Kasumi-1 (cell line): Measurements from ENCODE around the gene BTBD9.

Experiments used
- DNase-seq, 2 experiments: peaks; one replicate each; lab custom pipeline; 2025; lab: John Stamatoyannopoulos, UW

BTBD9 gene

DNA sequence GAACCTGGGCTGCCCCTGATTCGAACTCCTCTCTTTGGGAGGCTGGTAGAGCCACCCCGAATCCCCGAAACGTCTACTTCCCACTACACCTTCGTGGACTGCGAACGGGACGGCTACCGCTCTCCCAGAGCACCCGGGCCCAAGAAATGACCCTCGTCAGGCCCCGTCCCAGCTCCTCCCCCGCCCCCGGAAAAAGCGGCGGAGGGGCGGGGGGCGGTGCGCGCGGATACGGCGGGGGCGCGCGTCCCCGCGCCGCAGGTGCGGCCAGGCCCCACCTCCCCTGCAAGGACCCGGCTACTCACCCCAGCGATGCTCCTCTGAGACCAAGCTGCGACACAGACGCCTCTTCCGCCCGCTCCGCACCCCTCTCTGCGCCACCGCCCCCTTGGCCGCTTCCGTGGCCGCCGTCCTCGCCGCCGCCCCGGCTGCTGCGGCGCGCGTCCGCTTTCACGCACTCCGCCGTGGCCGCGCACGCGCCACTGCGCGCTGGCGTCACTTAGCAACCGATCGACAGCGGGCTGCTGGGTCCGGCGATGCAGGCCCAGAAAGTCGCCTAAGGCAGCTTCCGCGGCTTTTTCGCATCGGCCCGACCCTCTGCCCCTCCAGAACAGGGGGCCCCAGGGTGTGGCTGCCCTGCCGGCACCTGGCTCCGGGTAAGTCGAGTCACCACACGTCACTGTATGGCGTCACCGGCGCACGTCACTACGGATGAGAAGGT, at the start of gene BTBD9:
TSS of gene BTBD9 (minus strand) at position 432 of the 718 bp plus-strand sequence.
- peak; percentile 51 to 53 for DNase-seq

DNA sequence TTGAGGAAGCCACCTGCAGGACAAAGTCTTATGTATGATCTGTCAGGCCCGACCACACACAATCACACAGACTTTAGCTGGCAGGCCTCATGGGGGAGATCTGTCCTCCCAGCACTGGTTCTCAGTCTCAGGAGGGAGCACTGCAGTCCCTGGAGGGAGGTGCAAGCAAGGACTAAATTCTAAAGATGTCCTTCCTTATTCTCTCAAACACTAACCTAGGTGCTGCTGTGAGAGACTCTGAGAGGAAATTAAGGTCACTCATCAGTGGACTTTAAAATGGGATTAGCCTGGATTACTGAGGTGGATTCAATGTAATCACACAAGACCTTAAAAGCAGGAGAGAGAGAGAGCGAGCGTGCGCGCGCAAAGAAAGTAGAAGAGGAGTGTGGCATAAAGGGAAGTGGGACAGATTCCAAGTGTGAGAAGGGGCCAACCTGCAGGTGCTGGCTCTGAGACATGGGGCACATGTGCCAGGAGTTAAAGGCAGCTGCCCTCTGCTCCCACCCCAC, 48.9 kb upstream of the BTBD9 start:
- DNase-seq = no peak

DNA sequence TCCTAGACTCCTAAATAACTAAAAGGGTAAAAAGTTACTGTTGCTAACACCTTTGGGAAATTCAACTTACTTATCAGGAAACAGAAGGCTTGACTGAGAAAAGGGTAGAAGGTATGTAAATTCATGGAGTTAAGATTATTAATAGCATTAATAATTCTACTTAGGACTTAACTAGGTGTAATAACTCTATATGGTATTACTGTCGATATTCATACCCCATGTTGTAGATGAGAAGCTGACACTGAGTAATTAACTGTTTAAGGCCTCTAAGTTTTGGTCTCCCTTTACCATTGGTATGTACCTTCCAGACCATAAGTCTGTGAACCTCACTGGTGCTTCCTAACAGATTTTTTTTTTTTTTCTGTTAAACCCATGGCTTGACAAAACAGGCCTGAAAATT, 47.8 kb upstream of the BTBD9 start:
- DNase-seq = no peak

DNA sequence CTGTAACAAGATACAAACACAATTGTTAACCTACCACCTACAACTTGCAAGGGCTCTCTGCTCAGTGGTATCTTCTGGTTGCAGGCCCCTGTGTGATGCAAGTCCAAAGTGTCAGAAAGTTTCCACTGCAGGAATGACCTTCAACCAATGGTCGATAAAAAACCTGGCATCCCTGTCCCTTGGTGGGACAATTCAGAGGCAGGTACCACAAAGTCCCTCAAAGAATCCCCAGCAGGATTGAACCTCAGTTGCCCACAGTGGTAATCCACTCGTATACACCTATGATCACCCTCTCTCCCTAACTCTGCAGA, 47.3 kb upstream of the BTBD9 start:
- no peak for DNase-seq

DNA sequence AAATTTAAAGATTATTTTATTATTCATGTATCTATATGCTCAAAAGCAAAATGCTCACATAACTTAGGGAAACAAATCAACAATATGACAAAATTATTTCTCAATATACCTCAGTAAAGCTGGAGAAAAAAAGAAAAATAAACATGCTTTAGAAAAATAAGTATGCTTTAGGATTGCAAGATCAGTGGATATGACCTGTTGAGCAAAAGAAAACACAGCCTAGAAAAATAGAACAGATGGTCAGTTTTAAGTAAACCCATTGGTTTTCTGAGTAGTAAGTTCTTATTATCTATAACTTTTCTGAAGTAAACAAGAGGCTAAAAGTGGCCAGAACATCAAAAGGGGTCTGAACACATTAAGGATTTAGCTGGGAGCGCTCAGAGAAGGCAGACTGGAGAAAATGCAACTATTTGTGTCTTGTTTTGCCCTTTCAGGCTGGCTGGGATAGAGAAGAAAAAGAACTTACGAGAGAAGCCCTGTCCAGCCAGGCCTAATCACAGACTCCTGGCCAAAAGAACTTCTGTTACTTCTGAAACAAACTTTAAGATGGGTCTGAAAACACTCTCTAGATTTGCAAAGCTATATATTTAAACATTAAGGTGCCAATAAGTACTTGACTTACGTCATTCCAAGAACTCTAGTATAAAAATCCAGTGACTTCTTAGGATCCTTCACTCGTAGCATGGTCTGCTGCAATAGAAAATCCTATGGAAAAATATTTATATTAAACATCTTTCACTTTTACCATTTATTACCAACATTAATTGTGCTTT, 46.7 kb upstream of the BTBD9 start:
- no peak for DNase-seq

DNA sequence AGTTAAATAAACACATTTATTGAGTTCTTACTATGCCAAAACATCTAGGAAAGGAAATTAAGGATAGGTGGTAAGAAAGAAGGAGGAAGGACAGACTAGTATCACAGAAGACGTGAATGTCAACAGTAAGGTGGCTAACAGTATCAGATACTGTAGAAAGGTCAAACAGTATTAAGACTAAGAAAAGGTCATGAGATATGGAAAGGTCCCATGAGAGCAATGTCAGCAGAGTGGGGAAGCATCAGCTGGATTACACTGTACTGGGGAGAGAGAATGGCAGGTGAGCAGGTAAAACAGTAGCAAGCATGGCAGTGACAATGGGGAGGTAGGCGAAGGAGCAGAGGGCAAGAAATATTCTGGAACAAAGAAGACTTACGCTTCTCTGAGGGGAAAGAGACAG, 45.2 kb upstream of the BTBD9 start:
- no peak for DNase-seq

DNA sequence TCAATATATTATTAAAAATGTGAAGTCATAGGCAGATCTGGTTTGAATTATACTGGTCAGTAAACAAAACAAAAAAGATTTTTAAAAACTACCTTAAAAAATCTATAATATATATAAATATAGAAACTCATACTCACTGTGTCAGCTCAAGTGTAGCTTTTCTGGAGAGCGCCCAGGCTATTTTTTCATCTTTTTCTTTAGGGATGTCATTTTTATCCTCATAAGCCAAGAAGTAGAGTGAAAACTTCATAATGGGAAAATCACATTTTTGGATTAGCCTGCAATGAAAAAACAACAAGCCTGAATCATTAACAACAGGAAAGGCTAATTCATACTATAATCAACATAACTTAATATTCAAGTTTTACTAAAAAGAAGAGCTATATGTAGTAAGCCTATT, 44.5 kb upstream of the BTBD9 start:
- DNase-seq = no peak

DNA sequence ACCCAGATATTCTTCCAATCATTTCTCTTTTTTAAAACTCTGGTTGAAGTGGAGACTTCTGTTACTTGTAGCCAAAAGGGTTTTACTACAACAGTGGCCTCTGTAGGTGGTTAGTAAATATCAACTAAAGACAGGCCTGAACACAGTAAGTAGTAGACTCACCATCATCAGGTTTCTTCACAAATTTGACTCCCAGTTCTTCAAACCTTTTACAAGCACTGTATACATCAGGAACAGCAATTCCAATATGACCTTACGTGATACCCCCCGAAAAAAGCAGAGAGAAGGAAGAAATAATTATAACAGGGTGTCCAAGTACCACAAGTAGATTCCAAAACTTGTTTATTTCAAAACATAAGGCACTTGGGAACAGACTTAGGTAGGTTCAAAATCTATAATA, 42.1 kb upstream of the BTBD9 start:
- no peak for DNase-seq

DNA sequence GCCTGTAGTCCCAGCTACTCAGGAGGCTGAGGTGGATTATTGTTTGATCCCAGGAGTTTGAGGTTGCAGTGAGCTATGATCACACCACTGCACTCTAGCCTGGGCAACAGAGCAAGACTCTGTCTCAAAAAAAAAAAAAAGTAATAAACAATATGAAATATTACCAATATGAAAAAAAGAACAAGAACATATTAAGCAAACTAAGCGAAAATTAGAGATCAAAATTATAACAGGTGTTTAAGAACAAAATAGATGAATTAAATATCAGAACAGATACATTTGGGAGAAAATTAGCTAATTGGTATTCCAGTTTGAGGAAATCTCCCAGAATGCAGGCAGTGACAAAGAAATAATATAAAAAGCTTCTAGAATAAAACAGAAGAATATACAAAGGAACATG, 39.9 kb upstream of the BTBD9 start:
- DNase-seq = no peak

DNA sequence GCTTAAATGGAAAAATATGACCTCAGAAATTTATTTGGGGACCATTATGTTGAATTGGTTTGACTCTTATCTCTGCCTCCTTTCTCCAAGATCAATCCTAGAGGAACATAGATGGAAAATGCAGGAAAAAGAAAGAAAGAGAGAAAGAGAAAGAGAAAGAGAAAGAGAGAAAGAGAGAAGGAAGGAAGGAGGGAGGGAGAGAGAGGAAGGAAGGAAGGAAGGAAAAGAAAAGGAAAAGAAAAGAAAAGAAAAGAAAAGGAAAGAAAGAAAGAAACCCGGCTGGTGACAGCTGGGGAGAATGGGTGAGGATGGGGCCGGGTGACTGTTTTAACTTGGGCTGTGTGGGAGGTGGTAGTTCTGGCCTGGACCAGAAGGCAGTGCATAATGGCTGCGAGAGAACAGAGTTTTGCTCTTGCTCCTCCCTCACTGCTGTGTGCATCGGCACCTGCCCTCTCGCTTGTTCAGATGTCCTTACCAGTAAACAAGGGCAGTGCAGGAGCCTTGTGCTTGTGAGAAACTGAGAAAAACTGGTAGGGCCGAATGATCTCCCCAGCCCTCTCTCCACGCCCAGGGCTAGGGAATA, 38.5 kb upstream of the BTBD9 start:
- DNase-seq = no peak

DNA sequence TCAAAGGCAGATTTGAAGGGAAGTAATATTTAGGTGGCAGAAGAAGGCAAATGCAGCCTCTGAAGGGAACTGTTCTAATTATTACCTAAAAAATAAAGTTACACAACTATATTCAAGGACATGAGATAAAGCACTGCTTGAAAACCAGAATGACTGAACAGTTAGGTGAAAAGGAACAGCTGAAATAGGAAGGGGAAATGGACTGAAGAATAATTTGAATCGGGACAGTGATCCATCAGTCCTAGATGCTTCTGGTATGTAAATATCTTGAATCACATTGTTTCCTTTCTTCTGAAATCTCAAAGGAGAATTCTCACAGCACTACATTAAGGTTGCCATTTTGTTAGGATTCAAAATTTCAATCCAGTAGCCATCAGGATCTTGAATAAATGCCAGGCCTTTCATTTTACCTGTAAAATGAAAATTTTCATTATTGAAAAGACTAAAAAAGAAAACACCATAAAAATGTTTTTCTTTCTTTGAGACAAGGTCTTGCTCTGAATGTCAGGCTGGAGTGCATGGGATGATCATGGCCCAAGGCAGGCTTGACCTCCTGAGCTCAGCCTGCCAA, 37.3 kb upstream of the BTBD9 start:
- DNase-seq = no peak

DNA sequence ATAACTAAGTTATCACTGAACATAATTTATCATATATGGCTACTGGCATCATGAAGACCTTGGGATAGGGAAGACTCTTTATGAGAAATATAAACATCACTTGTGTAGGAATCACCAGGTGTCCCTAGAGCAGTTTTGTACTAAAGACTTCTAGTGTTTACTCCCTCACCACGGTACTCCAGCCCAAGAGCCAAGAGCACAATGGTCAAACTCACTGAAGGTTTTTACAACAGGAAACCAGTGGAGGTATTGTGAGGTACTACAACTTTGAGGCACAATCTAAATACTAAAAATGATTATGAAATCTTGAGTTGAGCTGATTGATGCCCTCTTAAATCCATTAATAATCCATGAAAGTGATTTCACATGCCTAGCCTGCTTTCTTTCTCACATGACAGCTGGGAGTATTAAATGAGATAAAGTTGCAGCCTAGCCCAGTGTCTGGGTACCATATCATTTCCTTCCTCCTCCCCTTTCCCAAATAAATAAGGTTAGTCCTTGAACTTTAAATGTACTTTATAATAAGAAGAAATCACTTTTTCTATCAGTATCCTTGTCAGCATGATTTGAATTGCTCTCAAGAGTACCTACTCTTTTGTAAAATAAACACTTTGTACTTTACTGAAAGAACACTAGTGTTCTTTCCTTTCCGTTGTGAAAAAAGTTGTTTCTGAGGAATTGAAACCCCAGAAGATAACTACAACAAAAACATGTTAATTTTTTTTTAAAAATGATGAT, 36.7 kb upstream of the BTBD9 start:
- DNase-seq = no peak

DNA sequence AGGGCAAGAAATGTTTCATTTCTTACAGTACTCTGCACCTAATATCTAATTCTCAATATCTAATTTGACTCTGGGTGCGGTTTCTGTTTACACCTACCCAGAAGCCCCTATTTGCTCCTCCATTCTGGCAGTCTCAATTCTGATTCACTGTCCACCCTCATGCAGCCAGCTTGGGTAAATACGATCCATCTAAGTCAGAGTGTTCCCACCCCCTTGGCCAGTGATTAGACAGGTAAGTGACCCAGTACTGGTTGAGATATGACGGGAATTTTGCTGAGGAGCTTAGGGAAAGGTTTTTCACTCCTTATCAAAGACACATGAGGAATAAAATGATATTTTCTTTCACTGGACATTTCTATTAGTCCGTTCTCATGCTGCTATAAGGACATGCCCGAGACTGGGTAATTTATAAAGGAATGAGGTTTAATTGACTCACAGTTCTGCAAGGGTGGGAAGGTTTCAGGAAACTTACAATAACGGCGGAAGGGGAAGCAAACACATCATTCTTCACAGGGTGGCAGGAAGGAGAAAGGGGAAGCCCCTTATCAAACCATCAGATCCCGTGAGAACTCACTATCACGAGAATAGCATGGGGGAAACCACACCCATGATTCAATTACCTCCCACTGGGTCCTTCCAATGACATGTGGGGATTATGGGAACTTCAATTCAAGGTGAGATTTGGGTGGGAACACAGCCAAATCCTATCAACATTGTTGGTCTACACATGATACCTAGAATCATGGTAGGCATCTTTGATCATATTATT, 33.9 kb upstream of the BTBD9 start:
- peak; percentile 48 to 56 for DNase-seq

DNA sequence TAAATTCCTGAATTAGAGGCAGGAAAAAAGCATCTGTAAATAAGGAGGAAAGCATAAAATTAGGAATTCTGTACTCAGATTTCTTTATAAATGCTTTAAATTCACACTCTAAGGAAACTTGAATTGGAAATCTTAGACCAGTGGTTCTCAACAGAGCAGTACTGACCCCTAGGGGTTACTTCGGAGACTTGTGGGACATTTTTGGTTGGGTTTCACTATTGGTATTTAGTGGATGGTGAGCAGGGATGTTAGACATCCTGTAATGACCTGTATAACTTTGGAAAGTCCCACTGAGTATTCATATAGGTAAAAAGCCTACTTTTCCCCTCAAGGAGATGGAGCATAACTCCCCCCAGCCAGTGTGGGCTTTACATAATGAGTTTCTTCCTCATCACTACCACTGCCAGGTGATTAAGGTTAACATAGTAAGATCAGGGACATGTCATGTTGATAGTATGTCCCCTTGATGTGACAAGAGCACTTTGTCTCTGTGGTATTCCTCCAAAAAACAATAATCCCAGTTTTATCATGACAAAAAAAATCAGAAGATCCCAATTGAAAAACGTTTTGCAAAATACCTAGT, 32.2 kb upstream of the BTBD9 start:
- peak; percentile 74 to 87 for DNase-seq

DNA sequence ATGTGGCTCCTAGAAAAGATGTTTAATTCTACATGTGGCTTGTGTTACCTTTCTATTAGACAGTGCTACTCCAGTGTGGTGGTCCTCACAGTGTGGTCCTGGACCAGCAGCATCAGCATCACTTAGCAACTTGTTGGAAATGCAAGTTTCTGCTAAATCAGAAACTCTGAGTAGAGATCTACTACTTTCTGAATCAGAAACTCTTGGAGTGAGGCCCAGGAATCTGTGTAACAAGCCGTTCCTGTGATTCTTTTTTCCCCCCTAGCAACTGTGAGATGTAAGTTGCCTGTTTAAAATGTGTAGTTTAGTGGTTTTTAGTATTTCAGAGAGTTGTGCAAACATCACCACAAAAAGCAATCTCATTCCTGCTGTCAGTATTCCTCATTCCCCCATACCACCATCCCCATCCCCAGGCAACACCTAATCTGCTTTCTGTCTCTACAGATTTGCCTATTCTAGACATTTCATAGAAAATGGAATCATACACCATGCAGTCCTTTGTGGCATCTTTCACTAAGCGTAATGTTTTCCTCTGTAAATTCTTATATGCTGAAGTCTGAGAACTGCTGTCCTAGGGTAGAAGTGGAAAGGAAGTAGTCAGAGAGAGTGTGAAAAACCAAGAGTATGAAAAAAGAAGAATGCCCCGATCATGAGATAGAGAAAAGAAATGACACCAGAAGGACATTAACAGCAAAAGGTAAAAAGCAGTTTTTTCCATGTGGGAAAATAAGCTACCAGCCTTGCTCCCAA, 18.9 kb upstream of the BTBD9 start:
- DNase-seq = no peak

DNA sequence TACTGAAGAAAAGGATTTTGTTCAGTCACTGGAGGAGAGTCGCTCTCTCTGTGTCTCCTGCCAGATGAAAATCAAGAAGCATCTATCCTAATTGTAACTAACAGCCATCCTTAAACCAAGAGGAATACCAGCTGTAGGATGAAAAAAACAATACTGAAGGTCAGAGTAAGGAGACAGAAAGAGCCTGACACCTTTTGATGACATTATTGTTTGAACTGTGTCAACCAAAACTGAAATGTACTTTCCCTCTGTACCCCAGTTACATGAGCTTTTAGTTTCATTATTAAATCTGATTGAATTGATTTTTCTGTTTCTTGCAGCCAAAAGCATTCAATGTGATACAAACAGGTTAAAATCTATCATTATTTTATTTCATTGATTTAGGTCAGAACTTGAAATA, 17.2 kb upstream of the BTBD9 start:
- DNase-seq = no peak

DNA sequence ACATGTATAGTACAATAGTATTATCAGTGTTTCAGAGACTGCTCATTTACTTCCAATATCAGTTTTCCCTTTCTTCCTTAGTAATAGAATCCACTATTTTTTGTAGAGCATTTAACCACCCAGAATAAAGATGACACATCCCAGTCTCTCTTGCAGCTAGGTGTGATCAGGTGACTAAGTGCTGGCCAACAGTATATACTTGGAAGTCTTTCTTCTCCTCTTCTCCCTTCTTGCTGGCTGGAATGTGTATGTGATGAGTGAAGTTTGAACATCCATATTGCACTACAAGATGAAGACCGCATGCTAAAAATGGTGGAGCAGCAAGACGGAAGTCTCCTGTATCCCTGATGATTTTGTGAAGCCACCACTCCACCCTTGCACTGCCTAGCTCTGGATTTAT, 14.5 kb upstream of the BTBD9 start:
- DNase-seq = no peak

DNA sequence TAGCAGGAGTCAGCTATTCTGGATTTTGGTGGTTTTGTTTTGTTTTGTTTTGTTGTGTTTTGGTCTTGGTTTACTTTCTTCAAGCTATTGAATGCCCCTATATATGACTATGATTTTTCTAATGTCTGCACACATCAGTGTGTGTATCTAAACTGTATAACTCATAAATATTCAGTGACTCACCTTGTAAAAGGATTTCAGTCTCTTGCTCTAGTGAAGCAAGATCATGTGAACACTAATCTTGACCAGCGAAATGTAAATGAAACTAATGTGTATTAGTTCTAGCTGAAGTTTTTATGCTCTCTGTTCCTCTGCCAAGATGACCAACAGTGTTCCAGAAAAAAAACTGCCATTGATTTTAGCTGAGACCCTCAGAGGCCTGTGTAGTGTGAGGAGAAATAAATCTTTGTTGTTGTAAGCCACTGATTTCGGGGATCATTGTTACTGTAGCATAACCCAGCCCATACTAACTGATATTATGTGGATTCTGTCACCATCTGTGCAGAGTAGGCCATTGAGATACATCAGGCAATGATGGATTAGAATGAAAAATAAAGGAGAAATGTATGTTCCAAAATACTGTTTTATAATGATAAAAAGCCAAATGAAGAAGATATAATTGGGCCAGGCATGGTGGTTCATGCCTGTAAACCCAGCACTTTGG, 11.5 kb upstream of the BTBD9 start:
- no peak for DNase-seq

DNA sequence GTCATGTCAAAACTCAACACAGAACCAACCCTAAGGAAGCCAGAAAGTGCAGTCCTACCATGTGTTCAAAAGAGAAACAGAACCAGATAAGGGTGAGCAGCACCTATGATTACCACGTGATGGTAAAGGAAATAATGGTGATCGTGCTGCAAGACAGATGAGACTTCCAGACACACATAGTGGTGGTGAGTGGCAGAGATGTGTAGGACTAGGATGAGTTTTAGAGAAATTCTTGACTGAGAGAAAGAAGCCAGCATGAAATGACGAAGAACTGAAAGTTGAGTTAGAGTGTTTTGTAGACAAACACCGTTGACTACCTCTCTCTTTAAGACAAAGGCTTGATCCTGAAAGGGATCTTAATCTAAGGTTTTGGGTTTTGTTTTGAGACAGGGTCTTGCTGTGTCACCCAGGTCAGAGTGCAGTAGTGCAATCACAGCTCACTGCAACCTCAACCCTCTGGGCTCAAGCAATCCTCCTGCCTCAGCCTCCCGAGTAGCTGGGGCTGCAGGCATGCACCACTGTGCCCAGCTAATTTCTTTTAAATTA, 10.6 kb upstream of the BTBD9 start:
- no peak for DNase-seq

DNA sequence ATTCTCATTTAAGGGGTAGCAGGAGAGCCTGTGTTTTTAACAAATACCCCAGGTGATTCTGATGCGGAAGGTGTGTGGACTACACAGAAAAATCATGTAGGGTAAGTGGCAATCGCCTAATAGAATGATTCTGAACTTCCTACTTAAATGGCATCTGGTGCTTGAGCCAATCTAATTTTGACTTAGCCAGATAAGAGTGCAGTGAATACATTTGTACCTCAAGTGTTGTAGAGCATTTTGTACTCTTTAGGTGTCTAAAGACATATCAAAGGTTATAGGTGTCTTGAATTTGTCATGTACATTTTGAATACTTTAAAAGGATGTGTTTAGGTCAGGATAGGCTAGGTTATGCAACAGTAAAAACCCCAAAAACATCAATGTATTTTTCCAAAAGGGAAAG, 10.0 kb upstream of the BTBD9 start:
- DNase-seq = no peak
